ENCODE data around the gene DDA1.

The DDA1 gene

GRCh38 chr19:17323964-17324332 is 14.6 kb downstream of the DDA1 start:
- Histone ChIP-seq H3K4me1 (ENCODE audit: control insufficient read depth, low read depth, low read length) (no peaks in the 10 kb centered on the region), H3K56ac (ENCODE audit: low read length) (no peak overlapping the region), H4K5ac (ENCODE audit: low read length) (no peak overlapping the region), H3K18ac (ENCODE audit: low read length) (no peak overlapping the region), H3K4ac (ENCODE audit: low read depth, low read length) (no peak overlapping the region), H3K36me3 (ENCODE audit: control insufficient read depth, insufficient read depth, low read length) (peaks cover 1% of the 10 kb centered on the region), H3K23ac (ENCODE audit: low read length) (no peak overlapping the region), H3K4me3 (ENCODE audit: low read length) (no peak overlapping the region), H2BK15ac (replicated peaks; ENCODE audit: low read depth) (no peak overlapping the region), H3K4me2 (ENCODE audit: low read length) (no peak overlapping the region), H2AK5ac (ENCODE audit: low read length) (no peak overlapping the region), H3K27me3 (ENCODE audit: insufficient read depth, low read length, poor library complexity) (no peaks in the 10 kb centered on the region), H3K9ac (ENCODE audit: low read length) (no peak overlapping the region), H2BK5ac (ENCODE audit: low read length) (no peak overlapping the region), H4K8ac (ENCODE audit: low read depth, low read length) (no peak overlapping the region), H3K27ac (ENCODE audit: low read depth, low read length) (no peak overlapping the region), H2BK120ac (ENCODE audit: low read depth, low read length) (no peak overlapping the region), H3K79me2 (ENCODE audit: control insufficient read depth, insufficient read depth, low read length) (no peaks in the 10 kb centered on the region), H3K79me1 (ENCODE audit: low read length) (no peaks in the 10 kb centered on the region)
- no CpG with 5 or more reads among the region's 7 CpGs for WGBS (ENCODE audit: extremely low coverage, insufficient coverage, low lambda C conversion rate)
- DNase-seq: no peak

- no peak overlapping the region for H3K4ac ChIP-seq (ENCODE audit: low read depth, low read length)
- no peak overlapping the region for H4K5ac ChIP-seq (ENCODE audit: low read length)
- no peak overlapping the region for H3K23ac ChIP-seq (ENCODE audit: low read length)
- WGBS (ENCODE audit: extremely low coverage, insufficient coverage, low lambda C conversion rate): no CpG with 5 or more reads among the region's 28 CpGs
- H3K4me1 ChIP-seq (ENCODE audit: control insufficient read depth, low read depth, low read length): no peaks in the 10 kb centered on the region
- peaks cover 1% of the 10 kb centered on the region for H3K36me3 ChIP-seq (ENCODE audit: control insufficient read depth, insufficient read depth, low read length)
- H4K8ac ChIP-seq (ENCODE audit: low read depth, low read length): no peak overlapping the region
- no peaks in the 10 kb centered on the region for H3K79me2 ChIP-seq (ENCODE audit: control insufficient read depth, insufficient read depth, low read length)
- no peak overlapping the region for H3K27ac ChIP-seq (ENCODE audit: low read depth, low read length)
- DNase-seq: no peak
- no peak overlapping the region for H3K9ac ChIP-seq (ENCODE audit: low read length)
- no peak overlapping the region for H2BK15ac ChIP-seq (replicated peaks; ENCODE audit: low read depth)
- no peak overlapping the region for H3K18ac ChIP-seq (ENCODE audit: low read length)
- no peak overlapping the region for H2AK5ac ChIP-seq (ENCODE audit: low read length)
- no peak overlapping the region for H2BK120ac ChIP-seq (ENCODE audit: low read depth, low read length)
- H2BK5ac ChIP-seq (ENCODE audit: low read length): no peak overlapping the region
- no peak overlapping the region for H3K4me3 ChIP-seq (ENCODE audit: low read length)
- H3K27me3 ChIP-seq (ENCODE audit: insufficient read depth, low read length, poor library complexity): no peaks in the 10 kb centered on the region
- no peak overlapping the region for H3K56ac ChIP-seq (ENCODE audit: low read length)
- H3K79me1 ChIP-seq (ENCODE audit: low read length): no peaks in the 10 kb centered on the region
- no peak overlapping the region for H3K4me2 ChIP-seq (ENCODE audit: low read length)
These were observed 15.2 kb downstream of the DDA1 start for GRCh38 chr19:17324357-17325114.

- H3K4me3 ChIP-seq (ENCODE audit: low read length): no peak overlapping the region
- no peak overlapping the region for H3K4ac ChIP-seq (ENCODE audit: low read depth, low read length)
- no peaks in the 10 kb centered on the region for H3K79me1 ChIP-seq (ENCODE audit: low read length)
- H2BK5ac ChIP-seq (ENCODE audit: low read length): no peak overlapping the region
- H3K4me2 ChIP-seq (ENCODE audit: low read length): no peak overlapping the region
- no peak overlapping the region for H2BK120ac ChIP-seq (ENCODE audit: low read depth, low read length)
- H3K56ac ChIP-seq (ENCODE audit: low read length): no peak overlapping the region
- H3K27ac ChIP-seq (ENCODE audit: low read depth, low read length): no peak overlapping the region
- H3K18ac ChIP-seq (ENCODE audit: low read length): no peak overlapping the region
- no peaks in the 10 kb centered on the region for H3K79me2 ChIP-seq (ENCODE audit: control insufficient read depth, insufficient read depth, low read length)
- H3K27me3 ChIP-seq (ENCODE audit: insufficient read depth, low read length, poor library complexity): no peaks in the 10 kb centered on the region
- H4K8ac ChIP-seq (ENCODE audit: low read depth, low read length): no peak overlapping the region
- no CpG with 5 or more reads among the region's 20 CpGs for WGBS (ENCODE audit: extremely low coverage, insufficient coverage, low lambda C conversion rate)
- no peak overlapping the region for H3K23ac ChIP-seq (ENCODE audit: low read length)
- no peak overlapping the region for H3K9ac ChIP-seq (ENCODE audit: low read length)
- H3K36me3 ChIP-seq (ENCODE audit: control insufficient read depth, insufficient read depth, low read length): peaks cover 1% of the 10 kb centered on the region
- H3K4me1 ChIP-seq (ENCODE audit: control insufficient read depth, low read depth, low read length): no peaks in the 10 kb centered on the region
- no peak overlapping the region for H2BK15ac ChIP-seq (replicated peaks; ENCODE audit: low read depth)
- H4K5ac ChIP-seq (ENCODE audit: low read length): no peak overlapping the region
- no peak for DNase-seq
- H2AK5ac ChIP-seq (ENCODE audit: low read length): no peak overlapping the region
These were observed 15.8 kb downstream of the DDA1 start for GRCh38 chr19:17325133-17325532.

GRCh38 chr19:17325881-17326594 is 16.7 kb downstream of the DDA1 start:
- H4K8ac ChIP-seq (ENCODE audit: low read depth, low read length): no peak overlapping the region
- no peak overlapping the region for H3K4me2 ChIP-seq (ENCODE audit: low read length)
- H3K27ac ChIP-seq (ENCODE audit: low read depth, low read length): no peak overlapping the region
- H2BK5ac ChIP-seq (ENCODE audit: low read length): no peak overlapping the region
- no peak overlapping the region for H3K4ac ChIP-seq (ENCODE audit: low read depth, low read length)
- H2BK15ac ChIP-seq (replicated peaks; ENCODE audit: low read depth): no peak overlapping the region
- no peak overlapping the region for H3K9ac ChIP-seq (ENCODE audit: low read length)
- H3K4me1 ChIP-seq (ENCODE audit: control insufficient read depth, low read depth, low read length): no peaks in the 10 kb centered on the region
- H3K36me3 ChIP-seq (ENCODE audit: control insufficient read depth, insufficient read depth, low read length): no peaks in the 10 kb centered on the region
- H3K56ac ChIP-seq (ENCODE audit: low read length): peak overlapping the region; percentile 49
- no CpG with 5 or more reads among the region's 17 CpGs for WGBS (ENCODE audit: extremely low coverage, insufficient coverage, low lambda C conversion rate)
- no peaks in the 10 kb centered on the region for H3K27me3 ChIP-seq (ENCODE audit: insufficient read depth, low read length, poor library complexity)
- no peak overlapping the region for H3K18ac ChIP-seq (ENCODE audit: low read length)
- no peak overlapping the region for H2BK120ac ChIP-seq (ENCODE audit: low read depth, low read length)
- no peak overlapping the region for H3K23ac ChIP-seq (ENCODE audit: low read length)
- H3K4me3 ChIP-seq (ENCODE audit: low read length): no peak overlapping the region
- no peak overlapping the region for H2AK5ac ChIP-seq (ENCODE audit: low read length)
- no peak for DNase-seq
- H4K5ac ChIP-seq (ENCODE audit: low read length): no peak overlapping the region
- H3K79me1 ChIP-seq (ENCODE audit: low read length): no peaks in the 10 kb centered on the region
- H3K79me2 ChIP-seq (ENCODE audit: control insufficient read depth, insufficient read depth, low read length): no peaks in the 10 kb centered on the region

DNA sequence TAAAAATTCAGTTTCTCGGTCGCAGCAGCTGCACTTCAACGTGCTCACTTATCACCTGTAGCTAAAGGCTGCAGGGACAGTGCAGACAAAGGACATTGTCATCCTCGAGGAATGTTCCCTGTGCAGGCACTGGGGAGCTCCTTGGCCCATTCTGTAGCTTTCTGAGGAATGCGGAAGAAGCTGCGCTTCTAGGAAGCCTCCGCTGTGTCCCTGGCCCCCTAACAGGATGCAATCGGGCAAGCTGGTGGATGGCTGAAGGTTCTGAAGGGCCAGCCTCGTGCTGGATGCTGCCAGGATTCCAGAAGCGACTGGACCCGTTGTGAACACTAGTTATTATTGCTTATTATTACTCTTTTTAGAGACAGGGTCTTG is 17.2 kb downstream of the DDA1 start:
- no CpG with 5 or more reads among the region's 11 CpGs for WGBS (ENCODE audit: extremely low coverage, insufficient coverage, low lambda C conversion rate)
- Histone ChIP-seq H3K4me1 (ENCODE audit: control insufficient read depth, low read depth, low read length) (no peaks in the 10 kb centered on the region), H2AK5ac (ENCODE audit: low read length) (no peak overlapping the region), H3K4me2 (ENCODE audit: low read length) (no peak overlapping the region), H3K27ac (ENCODE audit: low read depth, low read length) (no peak overlapping the region), H3K79me2 (ENCODE audit: control insufficient read depth, insufficient read depth, low read length) (no peaks in the 10 kb centered on the region), H3K9ac (ENCODE audit: low read length) (no peak overlapping the region), H3K18ac (ENCODE audit: low read length) (no peak overlapping the region), H2BK120ac (ENCODE audit: low read depth, low read length) (no peak overlapping the region), H4K5ac (ENCODE audit: low read length) (no peak overlapping the region), H4K8ac (ENCODE audit: low read depth, low read length) (no peak overlapping the region), H3K23ac (ENCODE audit: low read length) (no peak overlapping the region), H3K79me1 (ENCODE audit: low read length) (no peaks in the 10 kb centered on the region), H3K4ac (ENCODE audit: low read depth, low read length) (no peak overlapping the region), H3K36me3 (ENCODE audit: control insufficient read depth, insufficient read depth, low read length) (no peaks in the 10 kb centered on the region), H3K27me3 (ENCODE audit: insufficient read depth, low read length, poor library complexity) (no peaks in the 10 kb centered on the region), H3K4me3 (ENCODE audit: low read length) (no peak overlapping the region), H3K56ac (ENCODE audit: low read length) (no peak overlapping the region), H2BK15ac (replicated peaks; ENCODE audit: low read depth) (no peak overlapping the region), H2BK5ac (ENCODE audit: low read length) (no peak overlapping the region)
- peak; percentile 89 for DNase-seq
